Measurements from ENCODE around the gene CHGA. TPM values are rescaled to one million over a fixed set of nuclear protein-coding genes. Genes with fewer than 3 reads are reported as not detected.

The CHGA gene
- total and polyA plus RNA-seq, 2 of the 8 experiments (the other 6 are each of a cell fraction or from before 2014, with no cell fraction given): 17.5 to 28.2 TPM

DNA sequence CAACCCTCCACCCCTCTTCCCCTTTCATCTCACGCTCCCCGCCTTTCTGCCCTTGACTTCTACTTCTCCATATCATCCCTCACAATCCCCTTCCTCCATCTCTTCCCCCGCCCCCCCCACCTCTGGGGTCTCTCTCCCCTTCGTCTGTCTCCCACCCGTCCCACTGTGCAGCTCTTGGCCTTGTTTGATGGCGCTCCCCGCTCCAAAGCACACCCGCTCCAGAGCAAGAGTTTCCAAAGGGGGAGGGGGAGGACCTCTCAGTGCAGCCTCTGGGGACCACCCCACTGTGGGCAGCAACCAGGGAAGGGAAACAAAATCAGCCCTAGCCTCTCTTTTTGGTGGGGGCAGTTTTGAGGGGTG, 774 bp downstream of the CHGA start:
- no peaks in the 10 kb centered on the region for H3K79me1 ChIP-seq (ENCODE audit: low read depth, low read length)
- no peak for FAIRE-seq
- H2AFZ ChIP-seq (ENCODE audit: low read length): no peak overlapping the region
- peaks cover 0 to 3% of the 10 kb centered on the region in 2 experiments for H4K20me1 ChIP-seq (replicated peaks in 1 of 2; ENCODE audit: control insufficient read depth in 1 of 2, insufficient read depth in 2 of 2, low read length in 2 of 2)
- H3K4me3 ChIP-seq (ENCODE audit: extremely low read depth in 1 of 4, insufficient read depth in 2 of 4, low read depth in 3 of 4, low read length in 4 of 4): peak overlapping the region; percentile 36 to 79 (median 68)
- no peak overlapping the region for H3K9ac ChIP-seq (replicated peaks in 1 of 4; ENCODE audit: extremely low read depth in 1 of 4, low read depth in 3 of 4, low read length in 3 of 4)
- H3K4me2 ChIP-seq (ENCODE audit: insufficient read depth in 1 of 2, low read depth in 2 of 2, low read length in 2 of 2): peak overlapping the region; percentile 47 to 95
- 24% methylated on average over 5 of the region's 8 CpGs; no CpG with 5 or more reads in 1 of the 2 experiments for WGBS, 2 experiments (ENCODE audit: extremely low coverage in 1 of 2, insufficient coverage in 1 of 2, insufficient read length in 1 of 2, insufficient replicate concordance in 2 of 2, low coverage in 1 of 2, low lambda C conversion rate in 2 of 2, missing lambda C conversion rate in 1 of 2)
- H3K4ac ChIP-seq (replicated peaks; ENCODE audit: insufficient read length, low read depth, low read length): no peak overlapping the region
- no peak overlapping the region for H2BK120ac ChIP-seq (replicated peaks; ENCODE audit: low read depth, low read length)
- POLR2A ChIA-PET (ENCODE audit: partially characterized antibody): interaction anchor here (0.6 to 1.9 kb wide), 6 partner anchors 10 to 175 kb away, joined by 3 to 10 read pairs (median 4); no protein-coding TSS in a partner anchor
- H2BK20ac ChIP-seq (ENCODE audit: low read length): no peak overlapping the region
- no peaks in the 10 kb centered on the region for H3K9me3 ChIP-seq (ENCODE audit: insufficient read depth in 2 of 2, low read depth in 1 of 2, low read length in 1 of 2)
- H3K36me3 ChIP-seq (ENCODE audit: control insufficient read depth in 2 of 4, insufficient read depth in 4 of 4, low read length in 3 of 4): no peaks in the 10 kb centered on the region
- no peak overlapping the region for H2BK12ac ChIP-seq (ENCODE audit: low read depth, low read length)
- no peak overlapping the region for H4K8ac ChIP-seq (ENCODE audit: extremely low read depth, insufficient read depth, low read length)
- H4K91ac ChIP-seq (replicated peaks; ENCODE audit: insufficient read length, low read length): no peak overlapping the region
- H3K18ac ChIP-seq (ENCODE audit: extremely low read depth, low read length): no peak overlapping the region; the same call in 1 of the 2 replicates
- H2BK5ac ChIP-seq (ENCODE audit: low read depth, low read length): no peak overlapping the region; the same call in 1 of the 2 replicates
- peaks cover 0 to 15% (median 4%) of the 10 kb centered on the region in 4 experiments; a peak in 4 of 7 replicates for H3K4me1 ChIP-seq (replicated peaks in 1 of 4; ENCODE audit: control insufficient read depth in 3 of 4, insufficient read depth in 4 of 4, low read length in 3 of 4)
- H3K79me2 ChIP-seq (ENCODE audit: control insufficient read depth in 1 of 2, insufficient read depth in 2 of 2, low read length in 2 of 2): no peaks in the 10 kb centered on the region
- H4K5ac ChIP-seq (ENCODE audit: insufficient read length, low read depth, low read length): no peak overlapping the region
- CTCF ChIA-PET (ENCODE audit: partially characterized antibody): interaction anchor here (0.8 to 1.1 kb wide), 2 partner anchors 209 to 216 kb away, joined by 3 read pairs; no protein-coding TSS in a partner anchor
- H3K27me3 ChIP-seq (replicated peaks in 1 of 4; ENCODE audit: control insufficient read depth in 3 of 4, extremely low read depth in 1 of 4, insufficient read depth in 3 of 4, low read length in 3 of 4): peaks cover 0 to 7% (median 2%) of the 10 kb centered on the region in 4 experiments; a peak in 3 of 7 replicates
- H2AK5ac ChIP-seq (ENCODE audit: low read depth, low read length): no peak overlapping the region
- TF ChIP-seq POLR2AphosphoS5 (IDR thresholded peaks at IDR 0.05; ENCODE audit: low read depth, low read length) (0 out of 2 replicates have a peak, but pooled peaks have one; percentile 5), HDAC6 (IDR thresholded peaks at IDR 0.05; ENCODE audit: low read depth, low read length) (no peak)
- DNase-seq (ENCODE audit: low read depth in 1 of 2, low spot score in 2 of 2): peak in 1 of 2 experiments; percentile 45
- no peak overlapping the region for H3K27ac ChIP-seq (ENCODE audit: low read depth, low read length)
- H3K23ac ChIP-seq (ENCODE audit: insufficient read length): no peak overlapping the region
- H2BK15ac ChIP-seq (ENCODE audit: low read length): no peak overlapping the region
- H3K56ac ChIP-seq (replicated peaks; ENCODE audit: insufficient read length, low read depth, low read length): no peak overlapping the region
- peaks cover 13% of the 10 kb centered on the region; the same call in 1 of the 2 replicates for H3K23me2 ChIP-seq (ENCODE audit: low read depth, low read length)
- H3K14ac ChIP-seq (ENCODE audit: insufficient read length): no peak overlapping the region

All from H1 (cell line).